ENCODE results near the gene TMEM117.
"Not testable (repeated sequence)": the region's sequence is repeated elsewhere in the genome, so short reads cannot be mapped to it uniquely, and the experiment has no call there.

Gene TMEM117

DNA sequence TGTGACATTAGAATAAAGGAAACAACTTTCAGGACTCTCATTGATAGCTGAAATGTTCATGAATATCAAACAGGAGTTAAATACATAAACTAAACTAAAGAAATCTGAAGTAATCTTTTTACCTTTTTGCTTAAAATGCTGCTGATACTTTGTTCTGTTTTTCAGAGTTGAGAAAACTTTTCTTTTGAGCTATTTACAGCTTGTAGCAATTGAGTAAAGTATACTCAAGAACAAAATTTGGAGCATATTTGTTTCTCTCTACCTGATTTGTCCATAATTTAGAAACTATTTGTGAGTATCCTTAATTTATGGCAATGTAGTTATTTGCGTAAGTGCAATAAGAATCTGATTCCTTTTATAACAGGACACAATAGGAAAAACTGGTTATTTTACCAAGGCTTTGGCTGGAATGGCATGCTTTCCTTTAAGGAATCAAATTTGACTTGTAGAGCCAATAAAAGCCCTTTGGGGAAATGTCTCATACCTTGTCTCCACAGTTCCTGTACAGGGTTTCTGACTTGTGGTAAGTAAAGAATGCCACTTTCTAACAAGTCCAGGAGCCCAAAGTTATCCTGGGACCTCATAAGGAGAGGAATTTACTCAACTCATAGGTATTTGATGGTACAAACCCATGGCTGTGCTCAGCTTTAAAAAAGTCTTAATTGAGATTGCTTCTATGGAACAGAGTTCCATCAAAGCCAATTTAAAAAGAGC, 195.7 kb downstream of the TMEM117 start:
- DNase-seq: no peak

DNA sequence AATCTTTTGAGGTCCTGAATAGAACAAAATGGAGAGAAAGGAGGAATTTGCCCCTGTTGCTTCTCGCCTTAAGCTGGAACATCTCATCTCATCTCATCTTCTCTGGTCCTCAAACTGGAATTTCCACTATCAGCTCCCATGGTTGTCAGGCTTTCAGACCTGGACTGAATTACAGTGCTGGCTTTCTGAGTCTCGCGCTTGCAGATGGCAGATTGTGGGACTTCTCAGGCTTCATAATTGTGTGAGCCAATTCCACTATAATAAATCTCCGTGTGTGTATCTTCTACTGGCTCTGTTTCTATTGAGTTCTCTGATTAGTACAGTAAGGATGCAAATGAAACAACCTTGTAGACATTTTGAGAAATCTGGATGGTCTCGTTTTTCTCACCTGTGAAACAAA, 199.0 kb downstream of the TMEM117 start:
- DNase-seq: no peak

DNA sequence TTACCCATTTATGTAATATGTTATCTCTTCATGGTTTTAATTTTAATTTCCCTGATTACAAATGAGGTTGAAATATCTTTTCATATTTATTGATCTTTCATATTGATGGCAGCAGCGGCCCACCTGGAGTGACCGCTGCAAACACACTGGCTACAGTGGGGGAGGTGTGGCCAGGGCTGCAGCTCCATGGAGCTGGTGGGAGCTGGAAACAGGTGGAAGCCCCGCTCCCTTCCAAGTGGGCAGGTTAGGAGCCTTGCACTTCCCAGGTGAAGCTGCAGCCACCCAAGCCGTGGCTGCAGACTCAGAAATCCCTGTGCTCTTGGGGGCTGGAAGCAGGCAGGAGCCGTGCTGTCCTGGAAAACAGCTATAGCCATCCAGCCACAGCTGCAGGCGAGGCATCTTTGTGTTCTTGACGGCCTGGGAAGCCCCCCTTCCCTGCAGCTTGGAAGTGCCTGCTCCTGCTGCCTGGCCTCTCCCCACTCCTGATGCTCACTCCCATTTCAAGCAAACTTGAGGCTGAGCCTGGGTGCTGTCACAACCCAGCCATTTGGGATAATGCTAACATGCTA, 201.1 kb downstream of the TMEM117 start:
- DNase-seq: no peak

DNA sequence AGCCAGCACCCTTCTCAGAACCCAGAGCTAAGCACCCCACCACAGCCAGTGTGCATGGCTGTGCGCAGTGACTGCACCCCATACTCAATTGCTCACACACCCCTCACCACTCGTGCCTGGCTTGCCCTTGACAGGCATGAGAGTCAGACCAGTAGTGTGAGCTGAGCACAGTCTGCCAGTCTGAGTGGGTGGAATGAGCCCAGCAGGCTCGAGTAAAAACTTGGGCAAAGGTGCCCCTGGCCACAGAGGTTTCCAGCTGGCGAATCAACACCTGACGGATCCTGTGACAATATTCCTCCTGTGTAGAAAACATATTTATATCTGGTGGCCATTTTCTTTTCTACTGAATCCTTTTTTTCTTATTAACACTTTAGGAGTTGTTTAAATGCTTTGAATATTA, 202.5 kb downstream of the TMEM117 start:
- no peak for DNase-seq

DNA sequence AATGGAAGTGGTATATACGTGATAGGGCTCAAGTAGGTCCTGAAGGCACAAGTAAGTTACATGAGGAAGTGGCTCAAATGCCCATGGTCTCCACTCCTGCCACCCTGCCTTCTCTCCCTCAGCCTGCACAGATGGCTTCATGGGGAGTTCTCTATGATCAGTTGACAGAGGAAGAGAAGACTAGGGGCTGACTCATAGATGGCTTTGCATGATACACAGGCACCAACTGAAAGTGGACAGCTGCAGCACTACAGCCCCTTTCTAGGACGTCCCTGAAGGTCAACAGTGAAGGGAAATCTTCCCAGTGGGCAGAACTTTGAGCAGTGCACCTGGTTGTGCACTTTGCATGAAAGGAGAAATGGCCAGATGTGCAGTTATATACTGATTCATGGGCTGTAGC, 208.6 kb downstream of the TMEM117 start:
- DNase-seq: not testable (repeated sequence)

DNA sequence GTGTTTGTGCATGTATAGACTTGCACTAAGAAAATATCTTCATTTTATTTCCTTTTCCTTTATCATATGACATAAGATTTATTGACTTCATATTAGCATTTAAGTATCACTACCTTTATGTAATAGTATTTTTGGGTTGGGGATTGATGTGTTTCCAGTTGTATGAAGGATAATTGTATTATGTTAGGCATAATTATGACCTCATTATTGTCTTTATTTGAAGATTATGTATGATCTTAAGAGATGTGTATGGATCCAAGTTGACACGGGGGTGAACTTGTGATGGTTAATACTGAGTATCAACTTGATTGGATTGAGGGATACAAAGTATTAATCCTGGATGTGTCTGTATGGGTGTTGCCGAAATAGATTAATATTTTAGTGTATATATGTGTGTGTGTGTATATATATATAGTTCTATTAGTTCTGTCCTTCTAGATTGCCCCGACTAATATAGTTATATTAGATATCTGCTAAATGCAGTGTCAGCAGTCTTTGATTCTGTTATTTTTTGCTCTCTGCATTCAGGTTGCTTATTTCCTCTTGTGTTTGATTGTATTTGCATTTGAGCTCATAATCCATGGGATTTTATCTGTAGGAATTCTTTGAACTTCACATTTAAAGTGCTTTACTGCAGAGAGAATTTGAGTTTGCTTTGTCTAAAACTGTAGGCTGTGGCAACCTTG, 211.0 kb downstream of the TMEM117 start:
- no peak for DNase-seq

DNA sequence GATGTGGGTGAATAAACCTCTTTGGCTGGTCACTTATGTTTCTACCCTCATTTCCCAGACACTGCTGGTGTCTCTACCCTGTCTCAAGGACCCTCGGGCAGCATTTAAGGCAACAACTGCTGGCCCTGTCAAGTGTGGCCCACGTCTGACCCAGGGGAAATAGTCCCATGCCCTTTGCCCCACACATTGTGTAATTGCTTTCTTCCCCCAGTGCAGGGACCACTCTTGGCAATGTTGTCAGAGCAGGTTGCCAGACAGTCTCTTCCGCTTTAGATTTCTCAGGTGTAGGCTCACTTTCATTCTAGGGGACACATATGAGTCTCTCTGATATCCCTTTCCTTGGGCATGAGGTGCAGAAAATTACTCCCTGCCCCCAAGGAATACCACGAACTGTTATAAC, 216.7 kb downstream of the TMEM117 start:
- DNase-seq: no peak

DNA sequence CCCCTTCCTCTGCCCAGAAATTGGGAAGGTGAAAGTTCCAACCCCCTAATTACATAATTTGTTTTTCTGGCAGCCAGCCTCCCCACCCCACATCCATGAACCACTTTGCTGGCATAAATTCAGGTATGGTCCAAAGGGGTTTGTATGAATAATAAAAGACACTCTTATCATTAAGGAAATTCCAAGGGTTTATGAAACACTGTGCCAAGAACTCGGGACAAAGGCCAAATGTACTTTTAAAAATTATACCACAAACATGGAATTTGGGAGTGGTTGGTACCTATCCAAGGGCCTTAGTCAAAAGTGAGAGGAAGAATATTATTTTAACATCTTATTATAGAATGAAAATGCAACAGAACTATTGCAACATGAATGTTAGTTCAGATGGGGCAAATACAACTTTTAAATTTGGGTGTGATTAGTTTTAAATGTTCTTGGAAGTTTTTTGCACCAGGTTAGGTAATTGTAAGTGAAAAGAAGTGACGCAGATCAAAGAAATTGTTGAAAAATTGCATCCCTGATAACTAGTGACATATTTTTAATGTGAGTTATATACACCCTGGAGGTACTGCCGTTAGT, 217.8 kb downstream of the TMEM117 start:
- DNase-seq: no peak

DNA sequence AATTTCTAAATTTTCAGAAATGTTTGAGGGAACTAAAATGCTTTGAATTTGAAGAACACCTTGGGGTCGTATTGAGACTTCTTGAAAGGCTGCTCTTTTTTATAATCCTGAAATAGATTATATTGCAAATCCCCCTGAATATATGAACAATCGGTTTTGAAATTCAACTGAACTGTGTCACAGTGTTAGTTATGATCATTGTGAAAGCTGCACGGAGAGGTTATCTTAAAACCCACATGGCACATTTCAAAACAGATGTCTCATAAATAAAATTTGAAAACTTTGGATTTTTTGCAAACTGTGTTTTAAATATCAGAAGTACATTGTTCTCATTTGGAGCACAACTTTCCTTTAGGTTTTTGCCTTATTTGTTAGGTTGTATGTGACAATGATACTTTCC, 218.4 kb downstream of the TMEM117 start:
- no peak for DNase-seq

DNA sequence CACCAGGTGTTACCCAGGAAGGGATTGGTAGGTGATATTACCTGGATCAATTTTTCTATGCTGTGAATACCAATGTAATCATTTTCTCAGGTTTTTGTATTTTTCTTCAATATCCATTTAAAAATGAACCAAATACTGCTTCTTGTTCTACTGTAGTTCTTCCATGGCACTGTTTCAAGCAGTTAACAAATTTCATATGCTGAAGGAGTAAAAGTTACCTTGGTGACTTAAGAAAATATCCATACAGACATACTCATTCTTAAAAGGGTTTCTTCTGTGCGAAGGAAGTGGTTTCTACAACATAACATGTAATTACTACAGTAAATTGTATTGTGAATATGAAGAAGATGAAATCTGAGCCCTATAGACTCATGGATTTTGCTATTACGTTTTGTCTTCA, 222.5 kb downstream of the TMEM117 start:
- no peak for DNase-seq

DNA sequence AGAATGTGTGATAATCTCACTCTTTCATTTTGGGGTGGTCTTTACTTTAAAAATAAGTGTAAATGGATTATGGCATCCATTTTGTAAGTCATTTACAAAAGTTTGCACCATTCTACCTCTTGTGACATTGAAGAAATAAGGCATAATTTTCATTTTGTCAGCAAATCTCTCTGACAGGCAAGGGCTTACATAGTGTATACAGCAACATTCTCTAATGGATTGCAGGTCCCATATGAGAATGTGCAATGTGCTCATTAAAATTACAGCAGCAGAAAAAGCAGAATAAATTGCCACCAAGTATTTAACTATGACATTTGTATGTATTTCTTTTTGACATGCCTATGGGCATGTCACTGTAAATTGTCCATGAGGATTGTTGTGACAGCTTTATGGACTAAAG, 223.6 kb downstream of the TMEM117 start:
- no peak for DNase-seq

DNA sequence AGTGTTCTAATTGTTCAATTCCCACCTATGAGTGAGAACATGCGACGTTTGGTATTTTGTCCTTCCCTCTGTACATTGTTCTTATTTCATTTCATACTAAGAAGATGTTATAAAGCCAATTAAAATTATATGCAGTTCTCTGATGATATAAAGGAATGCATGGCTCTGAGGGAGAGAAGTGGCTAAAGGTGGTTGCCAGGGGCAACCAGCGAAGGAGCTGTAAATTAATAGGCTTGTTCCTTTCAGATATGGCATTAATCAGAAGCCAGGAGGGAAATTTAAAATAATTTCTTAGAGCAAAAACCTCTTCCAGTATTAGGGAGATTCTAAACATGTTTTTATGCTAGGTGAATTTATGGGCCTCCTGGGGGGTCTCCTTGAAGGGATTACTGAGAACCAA, 227.8 kb downstream of the TMEM117 start:
- DNase-seq: no peak

DNA sequence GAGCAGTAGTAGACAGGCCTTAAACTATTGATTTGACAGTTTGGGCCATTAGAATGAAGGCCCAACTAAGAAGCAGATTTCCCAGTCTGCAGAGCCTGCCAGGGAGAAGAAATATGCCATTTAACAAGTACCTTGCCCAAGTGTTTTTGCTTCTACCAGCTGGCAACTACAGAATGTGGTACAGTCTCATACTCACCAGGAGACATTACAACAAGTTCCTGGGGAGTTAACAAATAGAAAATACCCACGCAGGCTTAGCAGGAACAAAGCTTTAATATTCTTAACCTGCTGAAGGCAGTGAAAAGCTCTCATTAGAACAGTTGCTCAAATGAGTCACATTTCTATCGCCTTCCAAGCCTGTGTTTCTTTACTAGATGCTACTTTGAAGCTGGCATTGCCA, 241.0 kb downstream of the TMEM117 start:
- no peak for DNase-seq

DNA sequence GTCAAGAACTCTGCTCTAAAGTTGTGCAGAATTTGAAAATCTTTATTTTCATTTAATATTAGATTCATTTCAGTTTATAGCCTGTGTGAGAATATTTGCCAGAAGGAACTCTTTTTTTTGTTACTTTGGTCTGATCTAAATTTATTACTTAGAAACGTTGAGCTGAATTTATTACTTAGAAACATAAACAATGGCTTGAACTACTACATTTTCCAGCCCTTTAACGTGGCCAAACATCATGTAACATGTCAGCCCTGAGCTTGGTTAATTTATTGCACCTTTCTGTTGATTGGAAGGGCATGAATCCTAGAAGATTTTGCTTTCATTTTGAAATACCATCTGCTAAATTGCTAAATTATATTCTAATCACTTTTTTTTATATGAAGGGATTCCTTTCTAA, 241.4 kb downstream of the TMEM117 start:
- DNase-seq: no peak

DNA sequence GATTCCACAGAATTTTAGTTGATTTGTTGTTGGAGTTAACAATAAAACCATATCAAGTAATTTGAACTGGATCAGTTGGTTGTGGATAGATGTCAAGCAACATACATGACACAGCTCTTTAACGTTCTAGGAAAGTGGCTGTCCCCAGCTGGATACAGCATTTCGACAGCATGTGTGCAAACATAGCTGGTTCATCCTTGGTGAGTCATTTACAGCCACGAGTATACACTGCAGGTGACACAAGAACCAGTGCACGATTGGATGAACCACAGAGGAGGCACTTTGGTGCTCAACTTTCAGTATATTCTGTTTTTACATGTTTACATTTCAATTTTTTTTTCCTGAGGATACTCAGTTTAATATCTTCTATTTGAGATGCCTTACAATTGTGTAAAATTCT, 242.4 kb downstream of the TMEM117 start:
- no peak for DNase-seq

DNA sequence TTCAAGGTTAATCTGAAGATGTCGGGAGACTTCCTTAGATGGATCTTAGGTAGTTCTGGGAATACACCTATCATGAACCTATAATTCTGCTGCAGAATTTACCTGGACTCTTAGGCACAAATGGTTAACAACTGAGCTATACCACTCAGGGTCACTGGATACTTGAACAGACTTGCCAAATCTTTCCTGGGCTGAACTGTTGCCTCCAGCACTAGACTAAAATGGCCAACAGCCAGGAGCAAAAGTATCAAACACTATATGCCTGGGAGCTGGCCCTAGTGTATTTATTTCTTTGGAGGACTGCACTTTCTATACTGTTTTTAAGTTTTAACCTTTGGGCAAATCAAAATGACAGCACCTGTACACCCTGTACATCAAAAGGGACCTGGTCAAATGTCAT, 252.8 kb downstream of the TMEM117 start:
- no peak for DNase-seq

DNA sequence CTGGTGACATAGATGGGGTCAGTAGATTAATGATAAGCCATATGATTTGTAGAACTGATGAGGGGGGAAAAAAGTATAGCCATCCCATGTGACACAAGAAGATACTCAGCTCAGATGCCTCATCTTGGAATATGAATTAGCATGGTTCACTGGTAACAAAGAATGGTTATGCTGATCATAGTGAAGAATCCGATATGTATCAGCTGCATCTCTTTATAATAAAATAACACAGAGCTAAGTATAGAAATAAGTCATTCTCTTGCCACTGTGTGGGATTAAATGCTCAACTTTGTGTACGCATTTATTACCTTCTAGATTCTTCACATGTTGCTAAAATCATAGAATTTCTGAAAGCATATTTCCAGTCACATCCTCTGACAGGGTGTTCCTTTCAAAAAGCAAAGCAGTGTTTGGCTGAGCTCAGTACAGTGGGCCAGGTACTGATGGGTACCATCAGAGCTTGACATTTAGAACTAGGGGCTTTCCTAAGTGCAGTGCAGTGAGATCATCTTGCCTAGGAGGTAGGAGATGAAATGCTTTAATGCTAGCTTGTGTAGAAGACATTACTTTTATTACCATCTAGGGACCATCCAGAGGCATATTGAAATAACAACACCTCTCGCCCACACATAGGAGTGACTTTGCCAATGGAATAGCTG, 256.2 kb downstream of the TMEM117 start:
- DNase-seq: no peak

DNA sequence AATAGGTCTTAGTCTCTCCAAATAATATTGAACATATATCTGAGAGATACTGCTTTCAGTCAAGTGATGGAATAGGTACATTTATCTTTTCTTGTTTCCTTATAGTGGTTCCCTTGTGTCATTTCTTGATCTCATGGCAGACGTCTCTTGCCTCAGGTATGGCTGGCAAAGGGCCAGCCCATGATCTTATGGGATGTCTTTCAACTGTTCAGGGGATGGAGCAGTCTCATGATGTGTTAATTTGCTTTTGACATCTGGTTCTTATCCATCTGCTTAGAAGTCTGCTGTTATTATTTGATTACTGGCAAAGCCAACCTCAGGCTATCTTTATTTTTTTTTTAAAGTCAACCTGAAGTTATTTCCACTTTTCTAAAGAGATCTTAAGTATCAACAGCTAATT, 262.9 kb downstream of the TMEM117 start:
- no peak for DNase-seq

DNA sequence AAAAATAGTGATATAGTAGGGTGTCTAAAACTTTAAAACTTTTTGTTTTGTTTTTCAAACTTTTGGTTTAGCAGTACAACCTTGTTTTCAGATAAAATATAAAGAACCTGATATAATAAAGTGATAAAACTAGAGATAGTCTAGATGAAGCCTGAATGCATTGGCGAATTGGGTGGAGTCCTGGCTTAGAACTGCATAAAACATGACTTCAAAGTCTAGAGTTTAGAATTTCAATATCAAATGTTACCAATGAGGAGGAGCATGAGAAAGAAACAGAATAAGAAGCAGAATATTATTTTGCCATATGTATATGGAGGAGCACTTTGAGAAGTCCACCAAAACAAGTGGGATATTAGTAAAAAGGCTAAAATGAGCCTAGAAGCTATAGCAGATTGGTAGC, 263.6 kb downstream of the TMEM117 start:
- no peak for DNase-seq

DNA sequence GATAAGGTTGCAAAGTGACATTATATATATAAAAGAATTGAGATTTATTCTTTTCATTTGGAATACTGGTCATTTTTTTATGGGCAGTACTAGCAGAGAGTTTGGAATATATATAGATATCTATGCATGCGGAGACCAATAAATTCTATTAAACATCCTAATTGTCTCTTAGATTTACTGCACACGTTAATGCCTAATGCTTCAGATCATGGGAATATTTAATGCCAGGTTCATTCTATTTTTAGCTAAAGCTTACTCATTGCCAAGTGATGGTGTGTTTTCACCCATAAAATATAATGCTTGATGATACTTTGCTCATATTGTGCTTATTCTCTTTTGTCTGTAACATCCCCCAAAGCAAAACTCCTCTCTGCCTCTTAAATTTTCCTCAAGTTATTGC, 264.4 kb downstream of the TMEM117 start:
- DNase-seq: no peak

DNA sequence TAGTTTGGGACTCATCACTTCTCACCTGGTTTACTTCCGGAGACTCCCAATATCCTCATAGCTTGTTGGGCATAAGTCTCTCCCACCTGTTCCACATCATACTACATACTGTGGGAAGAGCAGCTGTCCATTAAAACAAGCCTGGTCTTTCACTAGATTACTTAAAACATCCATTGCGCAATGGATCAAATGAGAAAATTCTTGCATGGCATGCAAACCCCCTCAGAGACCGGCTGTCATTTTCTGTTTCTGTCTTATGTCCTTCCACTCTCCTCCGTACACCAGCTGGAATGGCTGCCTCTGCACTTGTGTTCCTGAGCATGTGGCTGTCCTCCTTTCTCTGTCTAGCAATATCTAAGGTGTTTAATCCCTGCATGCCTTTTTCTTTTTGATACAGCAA, 265.6 kb downstream of the TMEM117 start:
- no peak for DNase-seq

DNA sequence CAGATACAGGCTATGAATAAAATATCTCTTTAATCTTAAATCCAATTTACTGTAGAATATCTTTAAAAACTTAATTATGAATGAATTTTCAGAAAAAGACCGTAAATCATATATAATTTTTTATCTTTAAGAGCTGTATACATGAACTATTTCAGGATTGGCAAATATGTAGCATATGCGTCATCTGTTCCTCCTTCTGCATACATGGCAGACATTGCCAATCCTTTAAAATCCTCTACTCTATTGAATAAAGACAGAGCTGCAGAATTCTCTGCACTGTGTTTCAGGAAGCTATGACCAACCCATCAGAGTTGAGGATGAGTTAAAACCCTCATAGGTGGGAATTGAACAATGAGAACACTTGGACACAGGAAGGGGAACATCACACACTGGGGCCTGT, 279.0 kb downstream of the TMEM117 start:
- DNase-seq: no peak

DNA sequence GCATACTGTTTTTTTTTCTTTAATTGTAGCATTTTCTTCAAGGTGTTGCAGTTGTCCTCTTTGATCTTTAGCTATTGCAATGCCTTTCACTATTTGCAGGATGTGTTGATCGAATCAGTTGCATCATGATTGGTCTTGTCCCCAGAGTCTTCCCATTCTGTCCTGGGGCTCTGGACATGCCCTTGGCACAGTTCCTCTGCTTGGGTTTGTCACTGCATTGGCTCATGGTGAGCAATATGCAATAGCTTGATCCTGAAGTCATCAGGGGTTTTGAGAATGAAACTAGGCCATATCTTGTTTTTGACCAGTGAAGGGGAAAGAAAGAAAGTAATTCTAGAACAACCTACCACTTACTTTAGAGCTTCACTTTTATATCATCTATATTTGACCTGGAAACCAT, 281.5 kb downstream of the TMEM117 start:
- no peak for DNase-seq

DNA sequence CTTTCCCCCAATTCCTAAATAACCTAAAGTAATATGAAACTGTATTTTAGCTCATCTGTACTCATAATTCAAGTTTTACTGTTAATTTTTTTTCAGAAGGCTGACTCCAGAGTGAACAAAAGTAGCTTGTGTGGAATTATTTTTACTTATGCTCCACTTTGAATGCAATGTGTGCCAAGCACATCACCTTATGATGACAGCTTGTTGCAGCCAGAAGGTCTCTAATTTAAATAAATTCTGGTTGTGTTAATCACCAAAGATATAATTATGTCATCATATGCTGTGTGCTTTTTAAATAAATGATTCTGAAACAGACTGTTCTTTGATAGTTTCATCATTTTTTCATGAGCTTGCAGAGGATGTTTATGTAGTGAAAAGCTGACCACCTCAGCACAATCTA, 283.1 kb downstream of the TMEM117 start:
- DNase-seq: no peak
